Ovary (tissue), 3 donors: ENCODE data around the gene ADCY9.

ENCODE experiments used
- CTCF ChIP-seq, 3 donors: fragments of 450-650 bp in 2 of 3; fragments of 200-600 bp in 1 of 3; IDR thresholded peaks; one replicate each; pipeline versions ENCODE4 v1.5.1 to v1.8.0; 2016 to 2022; ENCODE audit warnings: antibody characterized with exemption in 3 of 3, mild to moderate bottlenecking in 1 of 3
- EP300 ChIP-seq: sonication (generic); formaldehyde crosslinking; IDR thresholded peaks from one replicate; pipeline ENCODE4 v1.6.1; 2017; ENCODE audit warnings: antibody characterized with exemption
- donor health status: DM: no; HTN: no; CAD: no.

- TF ChIP-seq CTCF (IDR thresholded peaks at IDR 0.05) (no peak), EP300 (no peak)
Observed at GRCh38 chr16:4120176-4120575, 3.9 kb upstream of the ADCY9 start.
